ENCODE measurements around the gene OR10A4.
"Not testable (repeated sequence)": the region's sequence is repeated elsewhere in the genome, so short reads cannot be mapped to it uniquely, and the experiment has no call there.

The OR10A4 gene

GRCh38 chr11:6845383-6845782, 31.0 kb upstream of the OR10A4 start, which contains the start of gene OR10A5:
OR10A5 (plus strand) TSS chr11:6845683; CDS start chr11:6845683, 0 bp downstream.
- Histone ChIP-seq H3K4me1 (ENCODE audit: insufficient read depth, insufficient read length) (no peaks in the 10 kb centered on the region), H3K36me3 (ENCODE audit: insufficient read depth, insufficient read length, low read length) (no peaks in the 10 kb centered on the region), H3K9ac (ENCODE audit: insufficient read length, low read depth) (no peak within 1 kb of the TSS), H3K4me3 (ENCODE audit: insufficient read length, low read depth) (no peak within 1 kb of the TSS), H3K9me3 (ENCODE audit: insufficient read depth, low read length) (peaks cover 4% of the 10 kb centered on the region; the same call in 1 of the 2 replicates), H3K27me3 (ENCODE audit: insufficient read depth, insufficient read length) (no peaks in the 10 kb centered on the region)
- no peak for TF ChIP-seq ZNF274 (IDR thresholded peaks at IDR 0.05; ENCODE audit: low read depth, low read length)
- TF ChIP-seq SUZ12 (IDR thresholded peaks at IDR 0.05; ENCODE audit: extremely low read depth, insufficient read depth, insufficient read length): no peak
- TF ChIP-seq YY1 (IDR thresholded peaks at IDR 0.05; ENCODE audit: insufficient read depth, insufficient read length): no peak
- DNase-seq (ENCODE audit: low read depth, low spot score): no peak

DNA sequence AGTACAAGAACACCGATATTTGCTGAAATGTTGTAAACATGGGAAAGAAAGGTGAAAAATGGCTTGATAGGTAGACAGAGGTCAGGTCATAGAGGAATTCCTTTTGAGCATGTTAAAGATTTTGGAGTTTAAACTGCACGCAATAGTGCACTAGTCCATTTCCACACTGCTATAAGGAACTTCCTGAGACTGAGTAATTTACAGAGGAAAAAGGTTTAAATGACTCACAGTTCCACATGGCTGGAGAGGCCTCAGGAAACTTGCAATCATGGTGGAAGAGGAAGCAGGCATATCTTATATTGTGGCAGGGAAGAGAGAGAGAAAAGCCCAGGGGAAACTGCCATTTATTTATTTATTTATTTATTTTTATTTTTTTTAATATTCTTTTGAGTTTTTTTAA, 25.9 kb upstream of the OR10A4 start:
- no peak overlapping the region for H3K9ac ChIP-seq (ENCODE audit: insufficient read length, low read depth)
- no peaks in the 10 kb centered on the region for H3K27me3 ChIP-seq (ENCODE audit: insufficient read depth, insufficient read length)
- H3K36me3 ChIP-seq (ENCODE audit: insufficient read depth, insufficient read length, low read length): no peaks in the 10 kb centered on the region
- H3K4me3 ChIP-seq (ENCODE audit: insufficient read length, low read depth): no peak overlapping the region
- peaks cover 7% of the 10 kb centered on the region for H3K9me3 ChIP-seq (ENCODE audit: insufficient read depth, low read length)
- no peak for DNase-seq (ENCODE audit: low read depth, low spot score)
- no peak for TF ChIP-seq SUZ12 (IDR thresholded peaks at IDR 0.05; ENCODE audit: extremely low read depth, insufficient read depth, insufficient read length)
- TF ChIP-seq YY1 (IDR thresholded peaks at IDR 0.05; ENCODE audit: insufficient read depth, insufficient read length): no peak
- no peak for TF ChIP-seq ZNF274 (IDR thresholded peaks at IDR 0.05; ENCODE audit: low read depth, low read length)
- no peaks in the 10 kb centered on the region for H3K4me1 ChIP-seq (ENCODE audit: insufficient read depth, insufficient read length)

GRCh38 chr11:6854801-6855200, 21.6 kb upstream of the OR10A4 start:
- not testable (repeated sequence) for H3K36me3 ChIP-seq (ENCODE audit: insufficient read depth, insufficient read length, low read length); DNase-seq (ENCODE audit: low read depth, low spot score); H3K9ac ChIP-seq (ENCODE audit: insufficient read length, low read depth); H3K9me3 ChIP-seq (ENCODE audit: insufficient read depth, low read length); H3K4me1 ChIP-seq (ENCODE audit: insufficient read depth, insufficient read length); H3K4me3 ChIP-seq (ENCODE audit: insufficient read length, low read depth); H3K27me3 ChIP-seq (ENCODE audit: insufficient read depth, insufficient read length)

GRCh38 chr11:6855971-6856541, 20.4 kb upstream of the OR10A4 start:
- no peaks in the 10 kb centered on the region for H3K27me3 ChIP-seq (ENCODE audit: insufficient read depth, insufficient read length)
- no peak overlapping the region for H3K4me3 ChIP-seq (ENCODE audit: insufficient read length, low read depth)
- no peak for TF ChIP-seq ZNF274 (IDR thresholded peaks at IDR 0.05; ENCODE audit: low read depth, low read length)
- no peak for TF ChIP-seq SUZ12 (IDR thresholded peaks at IDR 0.05; ENCODE audit: extremely low read depth, insufficient read depth, insufficient read length)
- TF ChIP-seq YY1 (IDR thresholded peaks at IDR 0.05; ENCODE audit: insufficient read depth, insufficient read length): no peak
- H3K4me1 ChIP-seq (ENCODE audit: insufficient read depth, insufficient read length): no peaks in the 10 kb centered on the region
- peaks cover 7% of the 10 kb centered on the region for H3K9me3 ChIP-seq (ENCODE audit: insufficient read depth, low read length)
- H3K9ac ChIP-seq (ENCODE audit: insufficient read length, low read depth): no peak overlapping the region
- DNase-seq (ENCODE audit: low read depth, low spot score): no peak
- no peaks in the 10 kb centered on the region for H3K36me3 ChIP-seq (ENCODE audit: insufficient read depth, insufficient read length, low read length)

DNA sequence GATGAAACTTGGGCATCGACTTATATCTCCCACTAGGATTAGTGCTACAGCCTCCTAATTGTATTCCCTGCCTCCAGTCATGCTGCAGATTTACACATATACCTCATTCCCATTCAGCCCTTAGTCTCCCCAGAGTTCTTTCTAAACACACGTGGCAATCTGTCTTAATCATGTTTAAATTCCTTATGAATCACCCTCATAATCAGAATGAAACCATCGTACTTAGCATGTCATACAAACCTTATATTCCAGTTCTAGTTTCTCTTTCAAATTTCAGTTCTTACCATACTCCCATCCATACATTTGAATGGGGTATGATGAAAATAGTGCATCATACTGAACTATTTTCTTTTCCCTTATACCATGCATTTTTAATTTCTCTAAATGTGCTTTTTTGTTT, 19.6 kb upstream of the OR10A4 start:
- TF ChIP-seq SUZ12 (IDR thresholded peaks at IDR 0.05; ENCODE audit: extremely low read depth, insufficient read depth, insufficient read length) (no peak), YY1 (IDR thresholded peaks at IDR 0.05; ENCODE audit: insufficient read depth, insufficient read length) (no peak), ZNF274 (IDR thresholded peaks at IDR 0.05; ENCODE audit: low read depth, low read length) (no peak)
- Histone ChIP-seq H3K36me3 (ENCODE audit: insufficient read depth, insufficient read length, low read length) (no peaks in the 10 kb centered on the region), H3K4me1 (ENCODE audit: insufficient read depth, insufficient read length) (no peaks in the 10 kb centered on the region), H3K4me3 (ENCODE audit: insufficient read length, low read depth) (no peak overlapping the region), H3K27me3 (ENCODE audit: insufficient read depth, insufficient read length) (no peaks in the 10 kb centered on the region), H3K9ac (ENCODE audit: insufficient read length, low read depth) (no peak overlapping the region), H3K9me3 (ENCODE audit: insufficient read depth, low read length) (peaks cover 7% of the 10 kb centered on the region)
- DNase-seq (ENCODE audit: low read depth, low spot score): no peak

- no peak for TF ChIP-seq YY1 (IDR thresholded peaks at IDR 0.05; ENCODE audit: insufficient read depth, insufficient read length)
- TF ChIP-seq SUZ12 (IDR thresholded peaks at IDR 0.05; ENCODE audit: extremely low read depth, insufficient read depth, insufficient read length): no peak
- no peak for TF ChIP-seq ZNF274 (IDR thresholded peaks at IDR 0.05; ENCODE audit: low read depth, low read length)
- no peaks in the 10 kb centered on the region for H3K4me1 ChIP-seq (ENCODE audit: insufficient read depth, insufficient read length)
- no peak within 1 kb of the TSS for H3K4me3 ChIP-seq (ENCODE audit: insufficient read length, low read depth)
- H3K9me3 ChIP-seq (ENCODE audit: insufficient read depth, low read length): no peaks in the 10 kb centered on the region
- no peak within 1 kb of the TSS for H3K9ac ChIP-seq (ENCODE audit: insufficient read length, low read depth)
- H3K36me3 ChIP-seq (ENCODE audit: insufficient read depth, insufficient read length, low read length): no peaks in the 10 kb centered on the region
- no peaks in the 10 kb centered on the region for H3K27me3 ChIP-seq (ENCODE audit: insufficient read depth, insufficient read length)
- no peak for DNase-seq (ENCODE audit: low read depth, low spot score)
These were observed 13.5 kb upstream of the OR10A4 start, which contains the start of gene OR10A2 for GRCh38 chr11:6862961-6863360. OR10A2 (plus strand) TSS chr11:6863057; CDS start chr11:6869755, 6,698 bp downstream.

DNA sequence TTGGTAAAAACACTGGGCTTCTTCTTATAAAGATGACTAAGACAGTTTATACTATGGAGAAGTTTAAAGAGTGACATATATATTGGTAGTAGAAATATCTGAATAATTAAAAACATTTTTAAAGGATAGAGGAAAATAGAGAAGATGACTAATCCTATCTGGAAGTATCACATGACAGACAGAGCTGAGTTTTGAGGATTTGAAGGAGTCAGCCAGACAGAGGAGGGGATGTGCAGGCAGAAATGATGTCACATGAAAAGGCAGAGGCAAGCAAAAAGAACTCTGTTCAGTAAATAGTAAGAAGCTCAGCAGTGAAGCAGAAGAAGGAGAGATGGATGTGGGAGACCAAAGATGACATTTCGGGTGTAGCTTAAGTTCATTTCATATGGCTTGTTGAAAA, 12.0 kb upstream of the OR10A4 start:
- Histone ChIP-seq H3K27me3 (ENCODE audit: insufficient read depth, insufficient read length) (no peaks in the 10 kb centered on the region), H3K36me3 (ENCODE audit: insufficient read depth, insufficient read length, low read length) (no peaks in the 10 kb centered on the region), H3K4me3 (ENCODE audit: insufficient read length, low read depth) (no peak overlapping the region), H3K9ac (ENCODE audit: insufficient read length, low read depth) (no peak overlapping the region), H3K4me1 (ENCODE audit: insufficient read depth, insufficient read length) (no peaks in the 10 kb centered on the region), H3K9me3 (ENCODE audit: insufficient read depth, low read length) (no peaks in the 10 kb centered on the region)
- no peak for DNase-seq (ENCODE audit: low read depth, low spot score)
- TF ChIP-seq ZNF274 (IDR thresholded peaks at IDR 0.05; ENCODE audit: low read depth, low read length) (no peak), YY1 (IDR thresholded peaks at IDR 0.05; ENCODE audit: insufficient read depth, insufficient read length) (no peak), SUZ12 (IDR thresholded peaks at IDR 0.05; ENCODE audit: extremely low read depth, insufficient read depth, insufficient read length) (no peak)
